H1 (cell line): ENCODE results near the gene GCH1. TPM values are rescaled to one million over a fixed set of nuclear protein-coding genes. Genes with fewer than 3 reads are reported as not detected.

ENCODE experiments used
- RAD21 ChIP-seq, 2 experiments: IDR thresholded peaks in 1 of 2; conservative IDR thresholded peaks in 1 of 2; 2 replicates each; pipeline ENCODE4 v1.6.1; 2011; ENCODE audit warnings: low read depth in 2 of 2, low read length in 2 of 2, improper control_type of control experiment in 1 of 2, inconsistent platforms in 1 of 2, mild to moderate bottlenecking in 1 of 2, moderate library complexity in 1 of 2
- SIX5 ChIP-seq: IDR thresholded peaks from 2 replicates; pipeline ENCODE4 v1.6.1; 2011; ENCODE audit warnings: mild to moderate bottlenecking, low read depth, low read length
- SUZ12 ChIP-seq: fragments of 200-600 bp; sonication (generic); IDR thresholded peaks from 2 replicates; pipeline ENCODE4 v1.6.1; 2012; ENCODE audit warnings: mild to moderate bottlenecking, inconsistent platforms, low read length, moderate library complexity, mixed read lengths
- polyA plus RNA-seq, 7 experiments: library from polyadenylated mRNA; depleted of rRNA in 3 of 7; stranded (reverse) in 5 of 7; unstranded in 2 of 7; fragments of >200 nt in 5 of 7; fragments of 200-250 nt in 2 of 7; gene quantifications; 1 replicate in 5 of 7; 2 replicates in 1 of 7; 4 replicates in 1 of 7; pipeline versions ENCODE4 v1.2.1 to v1.2.3, GENCODE V29; 2011 to 2013; ENCODE audit warnings: missing spikeins in 2 of 7, mixed read lengths in 2 of 7
- total RNA-seq: library from RNA; stranded (reverse); fragmentation: NEBNext Ultra II Directional; extraction: Animal tissue kit (Norgen Biotek cat#: 25700); gene quantifications from 2 replicates; pipeline ENCODE4 v1.2.1, GENCODE V29; 2021
- TF ChIP-seq, protein P1 (sequence below): fragments of 300-600 bp; sonication (generic); IDR thresholded peaks from 2 replicates; pipeline ENCODE4 v1.7.1; 2012; ENCODE audit warnings: low read length, moderate library complexity, mild to moderate bottlenecking, inconsistent platforms; ENCODE audit not compliant: insufficient replicate concordance
- TF ChIP-seq, protein P2 (sequence below): IDR thresholded peaks from 2 replicates; pipeline ENCODE4 v1.6.1; 2011; ENCODE audit warnings: low read depth, mild to moderate bottlenecking, low read length; ENCODE audit not compliant: insufficient read depth

Gene GCH1
- total and polyA plus RNA-seq, 2 of the 8 experiments (the other 6 are each of a cell fraction or from before 2014, with no cell fraction given): 7.3 to 7.9 TPM

DNA sequence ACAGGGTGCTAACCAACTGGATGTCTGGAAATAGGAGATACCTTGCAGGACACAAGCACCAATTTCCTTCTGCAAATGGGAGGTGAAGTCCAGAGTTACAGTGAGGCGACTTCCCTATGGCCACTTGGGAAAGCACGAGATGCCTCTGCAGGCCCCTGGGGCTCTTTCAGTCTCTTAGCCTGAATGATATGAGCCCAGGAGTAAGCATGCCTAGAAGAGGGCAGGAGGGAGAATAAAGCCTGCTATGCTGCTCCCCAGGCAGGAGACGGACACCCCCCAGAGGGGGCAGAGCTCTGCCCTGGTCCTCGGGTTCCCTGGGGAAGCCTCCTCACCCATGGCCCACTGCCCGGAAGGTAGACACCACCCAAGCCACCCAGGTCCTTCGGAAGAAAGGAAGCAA lies 105.1 kb downstream of the GCH1 start (continued):
- TF ChIP-seq, protein P1, sequence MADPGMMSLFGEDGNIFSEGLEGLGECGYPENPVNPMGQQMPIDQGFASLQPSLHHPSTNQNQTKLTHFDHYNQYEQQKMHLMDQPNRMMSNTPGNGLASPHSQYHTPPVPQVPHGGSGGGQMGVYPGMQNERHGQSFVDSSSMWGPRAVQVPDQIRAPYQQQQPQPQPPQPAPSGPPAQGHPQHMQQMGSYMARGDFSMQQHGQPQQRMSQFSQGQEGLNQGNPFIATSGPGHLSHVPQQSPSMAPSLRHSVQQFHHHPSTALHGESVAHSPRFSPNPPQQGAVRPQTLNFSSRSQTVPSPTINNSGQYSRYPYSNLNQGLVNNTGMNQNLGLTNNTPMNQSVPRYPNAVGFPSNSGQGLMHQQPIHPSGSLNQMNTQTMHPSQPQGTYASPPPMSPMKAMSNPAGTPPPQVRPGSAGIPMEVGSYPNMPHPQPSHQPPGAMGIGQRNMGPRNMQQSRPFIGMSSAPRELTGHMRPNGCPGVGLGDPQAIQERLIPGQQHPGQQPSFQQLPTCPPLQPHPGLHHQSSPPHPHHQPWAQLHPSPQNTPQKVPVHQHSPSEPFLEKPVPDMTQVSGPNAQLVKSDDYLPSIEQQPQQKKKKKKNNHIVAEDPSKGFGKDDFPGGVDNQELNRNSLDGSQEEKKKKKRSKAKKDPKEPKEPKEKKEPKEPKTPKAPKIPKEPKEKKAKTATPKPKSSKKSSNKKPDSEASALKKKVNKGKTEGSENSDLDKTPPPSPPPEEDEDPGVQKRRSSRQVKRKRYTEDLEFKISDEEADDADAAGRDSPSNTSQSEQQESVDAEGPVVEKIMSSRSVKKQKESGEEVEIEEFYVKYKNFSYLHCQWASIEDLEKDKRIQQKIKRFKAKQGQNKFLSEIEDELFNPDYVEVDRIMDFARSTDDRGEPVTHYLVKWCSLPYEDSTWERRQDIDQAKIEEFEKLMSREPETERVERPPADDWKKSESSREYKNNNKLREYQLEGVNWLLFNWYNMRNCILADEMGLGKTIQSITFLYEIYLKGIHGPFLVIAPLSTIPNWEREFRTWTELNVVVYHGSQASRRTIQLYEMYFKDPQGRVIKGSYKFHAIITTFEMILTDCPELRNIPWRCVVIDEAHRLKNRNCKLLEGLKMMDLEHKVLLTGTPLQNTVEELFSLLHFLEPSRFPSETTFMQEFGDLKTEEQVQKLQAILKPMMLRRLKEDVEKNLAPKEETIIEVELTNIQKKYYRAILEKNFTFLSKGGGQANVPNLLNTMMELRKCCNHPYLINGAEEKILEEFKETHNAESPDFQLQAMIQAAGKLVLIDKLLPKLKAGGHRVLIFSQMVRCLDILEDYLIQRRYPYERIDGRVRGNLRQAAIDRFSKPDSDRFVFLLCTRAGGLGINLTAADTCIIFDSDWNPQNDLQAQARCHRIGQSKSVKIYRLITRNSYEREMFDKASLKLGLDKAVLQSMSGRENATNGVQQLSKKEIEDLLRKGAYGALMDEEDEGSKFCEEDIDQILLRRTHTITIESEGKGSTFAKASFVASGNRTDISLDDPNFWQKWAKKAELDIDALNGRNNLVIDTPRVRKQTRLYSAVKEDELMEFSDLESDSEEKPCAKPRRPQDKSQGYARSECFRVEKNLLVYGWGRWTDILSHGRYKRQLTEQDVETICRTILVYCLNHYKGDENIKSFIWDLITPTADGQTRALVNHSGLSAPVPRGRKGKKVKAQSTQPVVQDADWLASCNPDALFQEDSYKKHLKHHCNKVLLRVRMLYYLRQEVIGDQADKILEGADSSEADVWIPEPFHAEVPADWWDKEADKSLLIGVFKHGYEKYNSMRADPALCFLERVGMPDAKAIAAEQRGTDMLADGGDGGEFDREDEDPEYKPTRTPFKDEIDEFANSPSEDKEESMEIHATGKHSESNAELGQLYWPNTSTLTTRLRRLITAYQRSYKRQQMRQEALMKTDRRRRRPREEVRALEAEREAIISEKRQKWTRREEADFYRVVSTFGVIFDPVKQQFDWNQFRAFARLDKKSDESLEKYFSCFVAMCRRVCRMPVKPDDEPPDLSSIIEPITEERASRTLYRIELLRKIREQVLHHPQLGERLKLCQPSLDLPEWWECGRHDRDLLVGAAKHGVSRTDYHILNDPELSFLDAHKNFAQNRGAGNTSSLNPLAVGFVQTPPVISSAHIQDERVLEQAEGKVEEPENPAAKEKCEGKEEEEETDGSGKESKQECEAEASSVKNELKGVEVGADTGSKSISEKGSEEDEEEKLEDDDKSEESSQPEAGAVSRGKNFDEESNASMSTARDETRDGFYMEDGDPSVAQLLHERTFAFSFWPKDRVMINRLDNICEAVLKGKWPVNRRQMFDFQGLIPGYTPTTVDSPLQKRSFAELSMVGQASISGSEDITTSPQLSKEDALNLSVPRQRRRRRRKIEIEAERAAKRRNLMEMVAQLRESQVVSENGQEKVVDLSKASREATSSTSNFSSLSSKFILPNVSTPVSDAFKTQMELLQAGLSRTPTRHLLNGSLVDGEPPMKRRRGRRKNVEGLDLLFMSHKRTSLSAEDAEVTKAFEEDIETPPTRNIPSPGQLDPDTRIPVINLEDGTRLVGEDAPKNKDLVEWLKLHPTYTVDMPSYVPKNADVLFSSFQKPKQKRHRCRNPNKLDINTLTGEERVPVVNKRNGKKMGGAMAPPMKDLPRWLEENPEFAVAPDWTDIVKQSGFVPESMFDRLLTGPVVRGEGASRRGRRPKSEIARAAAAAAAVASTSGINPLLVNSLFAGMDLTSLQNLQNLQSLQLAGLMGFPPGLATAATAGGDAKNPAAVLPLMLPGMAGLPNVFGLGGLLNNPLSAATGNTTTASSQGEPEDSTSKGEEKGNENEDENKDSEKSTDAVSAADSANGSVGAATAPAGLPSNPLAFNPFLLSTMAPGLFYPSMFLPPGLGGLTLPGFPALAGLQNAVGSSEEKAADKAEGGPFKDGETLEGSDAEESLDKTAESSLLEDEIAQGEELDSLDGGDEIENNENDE: no peak
- TF ChIP-seq, protein P2, sequence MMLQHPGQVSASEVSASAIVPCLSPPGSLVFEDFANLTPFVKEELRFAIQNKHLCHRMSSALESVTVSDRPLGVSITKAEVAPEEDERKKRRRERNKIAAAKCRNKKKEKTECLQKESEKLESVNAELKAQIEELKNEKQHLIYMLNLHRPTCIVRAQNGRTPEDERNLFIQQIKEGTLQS: no peak
- TF ChIP-seq SUZ12 (no peak), SIX5 (no peak), RAD21 (IDR thresholded peaks at IDR 0.05 in 1 of 2, conservative IDR thresholded peaks at IDR 0.05 in 1 of 2; ENCODE audit: low read depth in 2 of 2, low read length in 2 of 2) (no peak)
